Endothelial cell of umbilical vein (primary cell): ENCODE measurements around the gene YDJC. TPM values are rescaled to one million over a fixed set of nuclear protein-coding genes. Genes with fewer than 3 reads are reported as not detected.

Experiments used
- BruUV-seq: library from RNA; stranded (reverse); fragments of 400-500 nt; replicated peaks from 2 replicates; lab custom pipeline; 2021; lab: Mats Ljungman, UMichigan
- CTCF ChIA-PET: fragments of 300-600, 350-600 bp; sonication (Branson Sonifier 250); formaldehyde crosslinking; loops from one replicate; lab custom pipeline; 2021; ENCODE audit warnings: antibody characterized with exemption, inconsistent platforms; lab: Charles Lee
- POLR2A ChIA-PET: fragments of 300-600, 350-600 bp; sonication (Branson Sonifier 250); formaldehyde crosslinking; loops from one replicate; lab custom pipeline; 2021; ENCODE audit warnings: antibody characterized with exemption, inconsistent platforms; lab: Charles Lee
- DNase-seq: peaks from one replicate; pipeline ENCODE4 v3.0.0-alpha.2; 2011; ENCODE audit warnings: low read depth, low spot score
- FAIRE-seq: peaks from 2 replicates; lab custom pipeline; 2011; peaks lifted over from hg19 to GRCh38; lab: Jason Lieb, UNC
- H2AFZ ChIP-seq: 2 replicates; pipeline ENCODE4 v1.6.0; 2012; ENCODE audit warnings: low read depth, low read length, control low read depth, inconsistent platforms
- H3K27ac ChIP-seq: 2 replicates; pipeline ENCODE4 v1.5.1; 2011; ENCODE audit warnings: low read depth, mild to moderate bottlenecking, control low read depth, low read length, moderate library complexity; ENCODE audit not compliant: insufficient read depth
- H3K27me3 ChIP-seq, 2 experiments: 2 replicates each; pipeline versions ENCODE4 v1.6.0 to v1.6.1; 2011; ENCODE audit warnings: low read length in 2 of 2, mixed read lengths in 1 of 2; ENCODE audit not compliant: control insufficient read depth in 2 of 2, insufficient read depth in 2 of 2
- H3K36me3 ChIP-seq, 2 experiments: 2 replicates in 1 of 2; 3 replicates in 1 of 2; pipeline ENCODE4 v1.5.1; 2011; ENCODE audit warnings: low read length in 2 of 2, mild to moderate bottlenecking in 1 of 2, moderate library complexity in 1 of 2; ENCODE audit not compliant: control insufficient read depth in 2 of 2, insufficient read depth in 2 of 2; ENCODE audit errors: extremely low read depth in 1 of 2
- H3K4me1 ChIP-seq: 3 replicates; pipeline ENCODE4 v1.5.1; 2011; ENCODE audit warnings: mild to moderate bottlenecking, low read length; ENCODE audit not compliant: control insufficient read depth, insufficient read depth; ENCODE audit errors: extremely low read depth
- H3K4me2 ChIP-seq: 2 replicates; pipeline ENCODE4 v1.6.1; 2011; ENCODE audit warnings: low read length, control low read depth, mixed read lengths; ENCODE audit not compliant: insufficient read depth
- H3K4me3 ChIP-seq, 3 experiments: fragments of 200-600 bp in 1 of 3; sonication (generic), shearing (Covaris generic) in 1 of 3; replicated peaks in 1 of 3; 2 replicates each; pipeline ENCODE4 v1.5.1; 2011 to 2016; ENCODE audit warnings: control low read depth in 3 of 3, low read length in 3 of 3, mild to moderate bottlenecking in 2 of 3, inconsistent platforms in 1 of 3, low read depth in 1 of 3, moderate library complexity in 1 of 3; ENCODE audit not compliant: insufficient read depth in 1 of 3
- H3K79me2 ChIP-seq: 2 replicates; pipeline ENCODE4 v1.6.0; 2012; ENCODE audit warnings: low read length, inconsistent platforms; ENCODE audit not compliant: control insufficient read depth, insufficient read depth
- H3K9ac ChIP-seq: replicated peaks from 2 replicates; pipeline ENCODE3; 2011; ENCODE audit warnings: low read length, control low read depth; ENCODE audit not compliant: insufficient read depth; ENCODE audit errors: extremely low read depth
- H3K9me1 ChIP-seq: replicated peaks from 3 replicates; pipeline ENCODE4 v1.6.0; 2011; ENCODE audit warnings: mild to moderate bottlenecking, low read length; ENCODE audit not compliant: control insufficient read depth, insufficient read depth; ENCODE audit errors: extremely low read depth
- H3K9me3 ChIP-seq: replicated peaks from 2 replicates; pipeline ENCODE4 v1.5.1; 2012; ENCODE audit warnings: low read length, inconsistent platforms; ENCODE audit not compliant: control insufficient read depth, insufficient read depth
- H4K20me1 ChIP-seq: replicated peaks from 2 replicates; pipeline ENCODE3; 2011; ENCODE audit warnings: mild to moderate bottlenecking, low read length; ENCODE audit not compliant: control insufficient read depth, insufficient read depth; ENCODE audit errors: extremely low read depth
- EZH2 ChIP-seq: IDR thresholded peaks from 2 replicates; pipeline ENCODE4 v1.6.1; 2012; ENCODE audit warnings: borderline replicate concordance, low read depth, mild to moderate bottlenecking, moderate library complexity, low read length, inconsistent platforms; ENCODE audit not compliant: severe bottlenecking
- FOS ChIP-seq: IDR thresholded peaks from 2 replicates; pipeline ENCODE4 v1.6.1; 2011; ENCODE audit warnings: mild to moderate bottlenecking, low read length, moderate library complexity, borderline replicate concordance; ENCODE audit not compliant: insufficient read depth
- GATA2 ChIP-seq: IDR thresholded peaks from 2 replicates; pipeline ENCODE4 v1.7.0; 2011; ENCODE audit warnings: low read depth, mild to moderate bottlenecking, moderate library complexity, mixed read lengths, low read length; ENCODE audit not compliant: insufficient read length, insufficient read depth
- JUN ChIP-seq: IDR thresholded peaks from 2 replicates; pipeline ENCODE4 v1.6.1; 2011; ENCODE audit warnings: borderline replicate concordance, low read depth; ENCODE audit not compliant: insufficient read length, insufficient read depth
- MYC ChIP-seq: IDR thresholded peaks from one replicate; pipeline ENCODE4 v1.6.1; 2011; ENCODE audit warnings: mild to moderate bottlenecking, low read depth, low read length
- POLR2A ChIP-seq: IDR thresholded peaks from 2 replicates; pipeline ENCODE4 v1.6.1; 2012; ENCODE audit warnings: low read depth, mild to moderate bottlenecking, control low read depth, low read length
- POLR2AphosphoS5 ChIP-seq: IDR thresholded peaks from 2 replicates; pipeline ENCODE4 v1.6.1; 2012; ENCODE audit warnings: low read depth, mild to moderate bottlenecking, control low read depth, low read length, moderate library complexity; ENCODE audit not compliant: insufficient read depth
- dilution Hi-C: fragments of 300-500 bp; cut with MboI; formaldehyde crosslinking; loops from one replicate; pipeline ENCODE4 v1.15.0; 2019; ENCODE audit warnings: low sequenced_read_pairs; ENCODE audit not compliant: extremely low pct_ligation_motif_present
- intact Hi-C: fragments of 100-400 bp; cut with micrococcal nuclease; formaldehyde crosslinking; loops from one replicate; pipeline ENCODE4 v1.10.0; 2022
- polyA plus RNA-seq, 4 experiments: library from polyadenylated mRNA; depleted of rRNA in 3 of 4; stranded (reverse) in 3 of 4; unstranded in 1 of 4; fragments of >200 nt; gene quantifications; 2 replicates each; pipeline versions ENCODE4 v1.2.1 to v1.2.3, GENCODE V29; 2011 to 2012; ENCODE audit warnings: missing spikeins in 1 of 4
- total RNA-seq: library from RNA; stranded (reverse); gene quantifications from 2 replicates; pipeline ENCODE4 v1.2.3, GENCODE V29; 2021
- TF ChIP-seq, protein P1 (sequence below), 2 donors: IDR thresholded peaks; 1 replicate in 1 of 2; 2 replicates in 1 of 2; pipeline ENCODE4 v1.5.1; 2011; ENCODE audit warnings: low read length in 2 of 2, mild to moderate bottlenecking in 2 of 2, moderate library complexity in 2 of 2, control low read depth in 1 of 2, inconsistent platforms in 1 of 2, low read depth in 1 of 2; ENCODE audit not compliant: insufficient read depth in 1 of 2; ENCODE audit errors: extremely low read depth in 1 of 2
- TF ChIP-seq, protein P2 (sequence below): IDR thresholded peaks from 2 replicates; pipeline ENCODE4 v1.6.1; 2011; ENCODE audit not compliant: insufficient read depth, insufficient read length

Gene YDJC
- total and polyA plus RNA-seq, 2 donors (not counting 3 experiments of a cell fraction or from before 2014, with no cell fraction given), result 27.2 to 29.9 TPM

DNA sequence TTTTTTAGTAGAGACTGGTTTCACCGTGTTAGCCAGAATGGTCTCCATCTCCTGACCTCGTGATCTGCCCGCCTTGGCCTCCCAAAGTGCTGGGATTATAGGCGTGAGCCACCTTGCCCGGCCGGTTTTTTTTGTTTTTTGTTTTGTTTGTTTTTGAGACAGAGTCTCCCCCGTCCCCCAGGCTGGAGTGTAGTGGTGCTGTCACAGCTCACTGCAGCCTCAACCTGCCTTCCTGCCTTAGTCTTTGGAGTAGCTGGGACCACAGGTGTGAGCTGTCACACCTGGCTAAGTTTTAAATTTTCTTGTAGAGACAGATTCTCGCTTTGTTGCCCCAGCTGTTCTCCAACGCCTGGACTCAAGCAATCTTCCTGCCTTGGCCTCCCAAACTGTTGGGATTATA lies 39.2 kb upstream of the YDJC start:
- no peak for TF ChIP-seq EZH2
- TF ChIP-seq, protein P1, sequence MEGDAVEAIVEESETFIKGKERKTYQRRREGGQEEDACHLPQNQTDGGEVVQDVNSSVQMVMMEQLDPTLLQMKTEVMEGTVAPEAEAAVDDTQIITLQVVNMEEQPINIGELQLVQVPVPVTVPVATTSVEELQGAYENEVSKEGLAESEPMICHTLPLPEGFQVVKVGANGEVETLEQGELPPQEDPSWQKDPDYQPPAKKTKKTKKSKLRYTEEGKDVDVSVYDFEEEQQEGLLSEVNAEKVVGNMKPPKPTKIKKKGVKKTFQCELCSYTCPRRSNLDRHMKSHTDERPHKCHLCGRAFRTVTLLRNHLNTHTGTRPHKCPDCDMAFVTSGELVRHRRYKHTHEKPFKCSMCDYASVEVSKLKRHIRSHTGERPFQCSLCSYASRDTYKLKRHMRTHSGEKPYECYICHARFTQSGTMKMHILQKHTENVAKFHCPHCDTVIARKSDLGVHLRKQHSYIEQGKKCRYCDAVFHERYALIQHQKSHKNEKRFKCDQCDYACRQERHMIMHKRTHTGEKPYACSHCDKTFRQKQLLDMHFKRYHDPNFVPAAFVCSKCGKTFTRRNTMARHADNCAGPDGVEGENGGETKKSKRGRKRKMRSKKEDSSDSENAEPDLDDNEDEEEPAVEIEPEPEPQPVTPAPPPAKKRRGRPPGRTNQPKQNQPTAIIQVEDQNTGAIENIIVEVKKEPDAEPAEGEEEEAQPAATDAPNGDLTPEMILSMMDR (IDR thresholded peaks at IDR 0.05; ENCODE audit: extremely low read depth in 1 of 2, insufficient read depth in 1 of 2, low read depth in 1 of 2, low read length in 2 of 2), result no peak
- TF ChIP-seq FOS, result no peak
- TF ChIP-seq JUN, result no peak
- TF ChIP-seq, protein P2, sequence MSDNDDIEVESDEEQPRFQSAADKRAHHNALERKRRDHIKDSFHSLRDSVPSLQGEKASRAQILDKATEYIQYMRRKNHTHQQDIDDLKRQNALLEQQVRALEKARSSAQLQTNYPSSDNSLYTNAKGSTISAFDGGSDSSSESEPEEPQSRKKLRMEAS, result no peak
- no peak for TF ChIP-seq GATA2
- no peak for TF ChIP-seq POLR2A
- no peak for TF ChIP-seq MYC
- TF ChIP-seq POLR2AphosphoS5, result no peak
- H3K9me1 ChIP-seq, result no peaks in the 10 kb centered on the region
- no TSS peak for BruUV-seq
- H3K4me1 ChIP-seq, result peaks cover 7% of the 10 kb centered on the region
- no peak overlapping the region for H3K27ac ChIP-seq
- H2AFZ ChIP-seq, result no peak overlapping the region
- intact Hi-C loops, result no loop called here
- peaks cover 8% of the 10 kb centered on the region for H3K79me2 ChIP-seq
- H4K20me1 ChIP-seq, result no peaks in the 10 kb centered on the region
- CTCF ChIA-PET, result no interaction called here
- no peaks in the 10 kb centered on the region for H3K27me3 ChIP-seq
- no peak overlapping the region for H3K4me2 ChIP-seq
- DNase-seq, result no peak
- H3K9me3 ChIP-seq, result no peaks in the 10 kb centered on the region
- POLR2A ChIA-PET, result no interaction called here
- no peak for FAIRE-seq
- dilution Hi-C loops, result no loop called here
- no peak overlapping the region for H3K4me3 ChIP-seq
- peaks cover 0 to 25% of the 10 kb centered on the region in 2 experiments for H3K36me3 ChIP-seq
- no peak overlapping the region for H3K9ac ChIP-seq
